SK-N-SH treated with all-trans-retinoic acid at 6 μM for 48 hours (cell line): ENCODE results near the gene PSMB10.

Experiments used
- ATAC-seq: fragments of 200-7000 bp; cut with Tn5 transposase; 3 replicates; pipeline ENCODE4 v1.9.1; 2020; ENCODE audit warnings: mild to moderate bottlenecking, moderate library complexity
- ARNTL ChIP-seq: fragments of 450-650 bp; formaldehyde crosslinking; IDR thresholded peaks from 2 replicates; pipeline ENCODE4 v1.5.0; 2020; ENCODE audit warnings: low read depth, mild to moderate bottlenecking, moderate library complexity, borderline replicate concordance
- ESRRG ChIP-seq: fragments of 250-450 bp; sonication (Bioruptor Pico); IDR thresholded peaks from 2 replicates; pipeline ENCODE4 v1.6.1; 2021; ENCODE audit warnings: mild to moderate bottlenecking
- ISL1 ChIP-seq: fragments of 250-450 bp; sonication (Bioruptor Pico); IDR thresholded peaks from 2 replicates; pipeline ENCODE4 v2.1.2; 2022; ENCODE audit warnings: mild to moderate bottlenecking, moderate library complexity
- OSR1 ChIP-seq: fragments of 250-450 bp; sonication (Bioruptor Pico); IDR thresholded peaks from 2 replicates; pipeline ENCODE4 v1.8.0; 2022; ENCODE audit warnings: moderate library complexity, mild to moderate bottlenecking, inconsistent platforms
- PPARA ChIP-seq: fragments of 250-450 bp; sonication (Bioruptor Pico); IDR thresholded peaks from 2 replicates; pipeline ENCODE4 v1.5.0; 2020; ENCODE audit warnings: mild to moderate bottlenecking, borderline replicate concordance
- RARB ChIP-seq: fragments of 250-450 bp; sonication (Bioruptor Pico); IDR thresholded peaks from 2 replicates; pipeline ENCODE4 v1.8.0; 2021; ENCODE audit warnings: mild to moderate bottlenecking, moderate library complexity
- SNAI2 ChIP-seq: fragments of 250-450 bp; sonication (Bioruptor Pico); IDR thresholded peaks from 2 replicates; pipeline ENCODE4 v1.5.0; 2020; ENCODE audit warnings: mild to moderate bottlenecking, moderate library complexity
- TCF4 ChIP-seq: fragments of 250-450 bp; sonication (Bioruptor Pico); IDR thresholded peaks from 2 replicates; pipeline ENCODE4 v1.8.0; 2021; ENCODE audit warnings: mild to moderate bottlenecking, moderate library complexity, borderline replicate concordance
- TOX ChIP-seq: fragments of 250-450 bp; sonication (Bioruptor Pico); IDR thresholded peaks from 2 replicates; pipeline ENCODE4 v1.8.0; 2021; ENCODE audit warnings: mild to moderate bottlenecking, moderate library complexity, borderline replicate concordance
- ZC3H10 ChIP-seq: fragments of 250-450 bp; sonication (Bioruptor Pico); IDR thresholded peaks from 2 replicates; pipeline ENCODE4 v1.5.1; 2021; ENCODE audit warnings: mild to moderate bottlenecking, moderate library complexity
- ZFP3 ChIP-seq: fragments of 250-450 bp; sonication (Bioruptor Pico); IDR thresholded peaks from 2 replicates; pipeline ENCODE4 v1.5.0; 2020; ENCODE audit warnings: mild to moderate bottlenecking, moderate library complexity
- ZFP30 ChIP-seq: fragments of 450-650 bp; formaldehyde crosslinking; IDR thresholded peaks from 2 replicates; pipeline ENCODE4 v1.5.0; 2022; ENCODE audit warnings: mild to moderate bottlenecking, moderate library complexity
- ZNF565 ChIP-seq: fragments of 450-650 bp; formaldehyde crosslinking; conservative IDR thresholded peaks from 2 replicates; pipeline ENCODE4 v1.5.0; 2020; ENCODE audit warnings: low read depth, mild to moderate bottlenecking, moderate library complexity
- ZNF70 ChIP-seq: fragments of 450-650 bp; formaldehyde crosslinking; IDR thresholded peaks from 2 replicates; pipeline ENCODE4 v1.5.0; 2020; ENCODE audit warnings: mild to moderate bottlenecking, moderate library complexity
- ZNF8 ChIP-seq: fragments of 450-650 bp; formaldehyde crosslinking; IDR thresholded peaks from 2 replicates; pipeline ENCODE4 v1.5.0; 2020; ENCODE audit warnings: mild to moderate bottlenecking, moderate library complexity
- TF ChIP-seq, protein P1 (sequence below): fragments of 250-450 bp; sonication (Bioruptor Pico); IDR thresholded peaks from 2 replicates; pipeline ENCODE4 v1.5.1; 2020; ENCODE audit warnings: low read depth, mild to moderate bottlenecking, moderate library complexity
- TF ChIP-seq, protein P2 (sequence below): fragments of 250-450 bp; sonication (Bioruptor Pico); IDR thresholded peaks from 2 replicates; pipeline ENCODE4 v1.5.1; 2021; ENCODE audit warnings: mild to moderate bottlenecking, moderate library complexity
- TF ChIP-seq, protein P3 (sequence below): fragments of 250-450 bp; sonication (Bioruptor Pico); IDR thresholded peaks from 2 replicates; pipeline ENCODE4 v1.8.0; 2021; ENCODE audit warnings: low read depth, mild to moderate bottlenecking, moderate library complexity, borderline replicate concordance
- TF ChIP-seq, protein P4 (sequence below): fragments of 250-450 bp; sonication (Bioruptor Pico); IDR thresholded peaks from 2 replicates; pipeline ENCODE4 v1.8.0; 2020; ENCODE audit warnings: mild to moderate bottlenecking, moderate library complexity, borderline replicate concordance

Gene PSMB10

DNA sequence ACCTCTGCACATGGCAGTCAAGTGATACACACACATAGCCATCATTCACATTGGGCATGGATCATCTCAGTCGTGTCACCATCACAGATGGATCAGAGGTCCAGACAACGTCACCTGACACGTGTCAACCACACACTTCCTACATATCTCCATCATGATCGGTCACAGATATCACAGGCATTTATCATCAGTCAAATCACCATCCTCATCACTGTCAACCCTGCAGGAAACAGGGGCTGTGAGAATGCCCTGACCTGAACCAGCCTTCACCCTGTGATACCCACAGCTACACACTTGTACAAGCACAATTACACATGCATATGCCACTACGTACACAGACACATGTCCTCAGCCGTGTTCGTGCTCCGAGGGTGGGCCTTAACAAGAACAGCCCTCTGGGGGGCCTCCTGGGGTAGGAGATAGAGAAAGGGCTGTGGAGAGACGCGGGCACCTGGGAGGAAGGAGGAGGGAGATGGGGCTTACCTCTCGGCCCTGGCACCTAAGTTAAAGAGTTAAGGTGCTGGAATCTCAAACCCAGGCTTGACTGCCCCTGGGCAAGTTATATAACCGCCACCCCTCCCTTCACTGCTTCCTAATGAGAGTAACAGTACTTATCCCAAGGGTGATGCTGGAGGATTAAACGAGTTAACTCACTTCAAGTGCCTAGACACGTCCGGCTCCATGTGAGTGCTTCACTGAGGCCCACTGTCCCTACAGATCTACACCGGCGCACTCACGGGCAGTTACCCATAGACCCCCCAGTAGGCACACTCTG lies 30.7 kb upstream of the PSMB10 start:
- TF ChIP-seq, protein P1, sequence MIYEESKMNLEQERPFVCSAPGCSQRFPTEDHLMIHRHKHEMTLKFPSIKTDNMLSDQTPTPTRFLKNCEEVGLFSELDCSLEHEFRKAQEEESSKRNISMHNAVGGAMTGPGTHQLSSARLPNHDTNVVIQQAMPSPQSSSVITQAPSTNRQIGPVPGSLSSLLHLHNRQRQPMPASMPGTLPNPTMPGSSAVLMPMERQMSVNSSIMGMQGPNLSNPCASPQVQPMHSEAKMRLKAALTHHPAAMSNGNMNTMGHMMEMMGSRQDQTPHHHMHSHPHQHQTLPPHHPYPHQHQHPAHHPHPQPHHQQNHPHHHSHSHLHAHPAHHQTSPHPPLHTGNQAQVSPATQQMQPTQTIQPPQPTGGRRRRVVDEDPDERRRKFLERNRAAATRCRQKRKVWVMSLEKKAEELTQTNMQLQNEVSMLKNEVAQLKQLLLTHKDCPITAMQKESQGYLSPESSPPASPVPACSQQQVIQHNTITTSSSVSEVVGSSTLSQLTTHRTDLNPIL (CRISPR knock-in tag): no peak
- TF ChIP-seq ESRRG (CRISPR knock-in tag) (no peak), ZC3H10 (CRISPR knock-in tag) (no peak), ZFP3 (no peak), ZNF8 (CRISPR knock-in tag) (no peak), ZFP30 (CRISPR knock-in tag) (no peak), ARNTL (CRISPR knock-in tag) (no peak), ISL1 (CRISPR knock-in tag) (no peak), OSR1 (CRISPR knock-in tag) (no peak), RARB (CRISPR knock-in tag) (no peak), ZNF70 (no peak), PPARA (no peak), TOX (CRISPR knock-in tag) (no peak), ZNF565 (CRISPR knock-in tag) (no peak), SNAI2 (CRISPR knock-in tag) (no peak), TCF4 (CRISPR knock-in tag) (no peak)
- TF ChIP-seq, protein P2, sequence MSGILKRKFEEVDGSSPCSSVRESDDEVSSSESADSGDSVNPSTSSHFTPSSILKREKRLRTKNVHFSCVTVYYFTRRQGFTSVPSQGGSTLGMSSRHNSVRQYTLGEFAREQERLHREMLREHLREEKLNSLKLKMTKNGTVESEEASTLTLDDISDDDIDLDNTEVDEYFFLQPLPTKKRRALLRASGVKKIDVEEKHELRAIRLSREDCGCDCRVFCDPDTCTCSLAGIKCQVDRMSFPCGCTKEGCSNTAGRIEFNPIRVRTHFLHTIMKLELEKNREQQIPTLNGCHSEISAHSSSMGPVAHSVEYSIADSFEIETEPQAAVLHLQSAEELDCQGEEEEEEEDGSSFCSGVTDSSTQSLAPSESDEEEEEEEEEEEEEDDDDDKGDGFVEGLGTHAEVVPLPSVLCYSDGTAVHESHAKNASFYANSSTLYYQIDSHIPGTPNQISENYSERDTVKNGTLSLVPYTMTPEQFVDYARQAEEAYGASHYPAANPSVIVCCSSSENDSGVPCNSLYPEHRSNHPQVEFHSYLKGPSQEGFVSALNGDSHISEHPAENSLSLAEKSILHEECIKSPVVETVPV (CRISPR knock-in tag): no peak
- TF ChIP-seq, protein P3, sequence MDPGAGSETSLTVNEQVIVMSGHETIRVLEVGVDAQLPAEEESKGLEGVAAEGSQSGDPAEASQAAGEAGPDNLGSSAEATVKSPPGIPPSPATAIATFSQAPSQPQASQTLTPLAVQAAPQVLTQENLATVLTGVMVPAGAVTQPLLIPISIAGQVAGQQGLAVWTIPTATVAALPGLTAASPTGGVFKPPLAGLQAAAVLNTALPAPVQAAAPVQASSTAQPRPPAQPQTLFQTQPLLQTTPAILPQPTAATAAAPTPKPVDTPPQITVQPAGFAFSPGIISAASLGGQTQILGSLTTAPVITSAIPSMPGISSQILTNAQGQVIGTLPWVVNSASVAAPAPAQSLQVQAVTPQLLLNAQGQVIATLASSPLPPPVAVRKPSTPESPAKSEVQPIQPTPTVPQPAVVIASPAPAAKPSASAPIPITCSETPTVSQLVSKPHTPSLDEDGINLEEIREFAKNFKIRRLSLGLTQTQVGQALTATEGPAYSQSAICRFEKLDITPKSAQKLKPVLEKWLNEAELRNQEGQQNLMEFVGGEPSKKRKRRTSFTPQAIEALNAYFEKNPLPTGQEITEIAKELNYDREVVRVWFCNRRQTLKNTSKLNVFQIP (CRISPR knock-in tag): no peak
- peak; percentile 7 for ATAC-seq

DNA sequence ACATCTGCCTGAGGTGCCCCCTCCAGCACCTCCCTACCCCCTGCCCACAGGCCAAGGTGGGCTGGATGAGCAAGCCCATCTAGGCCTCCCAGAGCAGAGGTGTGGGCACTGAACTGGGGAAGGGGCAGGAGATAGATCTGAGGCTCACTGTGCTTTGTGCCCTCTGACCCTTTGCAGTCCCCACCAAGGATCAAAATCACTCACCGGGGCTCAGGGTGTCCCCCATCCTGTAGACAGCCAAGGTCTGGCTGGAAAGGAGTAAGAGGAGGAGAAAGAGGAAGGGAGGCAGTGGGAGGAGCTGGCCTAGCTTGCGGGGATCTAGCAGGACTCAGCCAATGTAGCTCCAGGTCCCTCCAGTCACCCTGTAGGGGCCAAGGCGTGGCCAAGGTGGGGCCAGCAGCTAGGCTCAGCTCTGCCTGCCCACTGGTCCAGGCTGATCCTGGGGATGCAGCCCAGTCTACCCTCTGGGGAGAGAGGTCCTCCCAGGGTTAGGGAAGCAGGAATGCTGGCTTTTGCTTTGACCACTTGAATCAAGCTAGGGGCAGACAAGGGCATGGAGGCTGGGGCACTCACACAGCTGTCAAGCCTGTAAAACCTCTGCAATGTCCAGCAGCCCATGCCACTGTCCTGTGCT lies 30.0 kb upstream of the PSMB10 start:
- ATAC-seq: peak; percentile 14
- no peak for TF ChIP-seq ZNF8 (CRISPR knock-in tag)
- TF ChIP-seq, protein P4, sequence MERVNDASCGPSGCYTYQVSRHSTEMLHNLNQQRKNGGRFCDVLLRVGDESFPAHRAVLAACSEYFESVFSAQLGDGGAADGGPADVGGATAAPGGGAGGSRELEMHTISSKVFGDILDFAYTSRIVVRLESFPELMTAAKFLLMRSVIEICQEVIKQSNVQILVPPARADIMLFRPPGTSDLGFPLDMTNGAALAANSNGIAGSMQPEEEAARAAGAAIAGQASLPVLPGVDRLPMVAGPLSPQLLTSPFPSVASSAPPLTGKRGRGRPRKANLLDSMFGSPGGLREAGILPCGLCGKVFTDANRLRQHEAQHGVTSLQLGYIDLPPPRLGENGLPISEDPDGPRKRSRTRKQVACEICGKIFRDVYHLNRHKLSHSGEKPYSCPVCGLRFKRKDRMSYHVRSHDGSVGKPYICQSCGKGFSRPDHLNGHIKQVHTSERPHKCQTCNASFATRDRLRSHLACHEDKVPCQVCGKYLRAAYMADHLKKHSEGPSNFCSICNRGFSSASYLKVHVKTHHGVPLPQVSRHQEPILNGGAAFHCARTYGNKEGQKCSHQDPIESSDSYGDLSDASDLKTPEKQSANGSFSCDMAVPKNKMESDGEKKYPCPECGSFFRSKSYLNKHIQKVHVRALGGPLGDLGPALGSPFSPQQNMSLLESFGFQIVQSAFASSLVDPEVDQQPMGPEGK (CRISPR knock-in tag): no peak
- TF ChIP-seq, protein P3 (CRISPR knock-in tag): no peak
- TF ChIP-seq OSR1 (CRISPR knock-in tag): no peak
- TF ChIP-seq, protein P1 (CRISPR knock-in tag): no peak
- TF ChIP-seq ZFP3: no peak
- TF ChIP-seq ESRRG (CRISPR knock-in tag): no peak
- no peak for TF ChIP-seq ZNF70
- no peak for TF ChIP-seq ZC3H10 (CRISPR knock-in tag)
